ENCODE data around the gene SPTBN4.

DNA sequence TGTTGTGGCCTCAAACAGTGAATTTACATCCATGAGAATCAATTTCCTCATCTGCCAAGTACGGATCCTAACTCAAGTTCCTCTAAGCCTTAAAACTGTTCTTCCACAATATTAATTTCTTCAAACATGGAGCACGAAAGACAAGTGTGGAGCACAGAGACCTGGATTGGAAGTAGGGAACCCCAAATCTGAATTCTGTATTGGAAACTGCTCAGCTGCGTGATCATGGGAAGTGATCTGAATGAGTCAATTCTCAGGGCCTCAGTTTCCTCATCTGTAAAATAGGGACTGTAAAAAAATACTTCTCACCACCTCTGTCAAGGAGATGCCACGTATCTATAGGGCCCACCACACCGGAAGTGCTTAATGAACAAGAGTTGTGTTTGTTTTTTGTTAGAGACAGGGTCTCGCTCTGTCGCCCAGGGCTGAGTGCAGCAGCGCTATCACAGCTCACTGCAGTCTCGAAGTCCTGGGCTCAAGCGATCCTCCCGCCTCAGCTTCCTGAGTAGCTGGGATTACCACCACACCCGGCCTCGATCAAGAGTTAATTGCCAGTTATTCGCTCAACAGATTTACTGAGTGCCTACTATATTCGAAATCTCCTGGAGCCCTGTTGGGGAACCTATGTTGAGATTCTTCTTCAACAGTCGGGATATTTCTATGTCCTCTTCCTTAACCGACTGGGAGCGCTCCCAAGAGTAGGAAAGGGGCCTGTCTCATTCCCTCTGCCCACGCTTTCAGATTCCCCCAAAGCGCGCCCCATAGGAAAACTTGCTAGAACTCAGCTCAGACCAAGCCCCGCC lies 24.3 kb upstream of the SPTBN4 start:
- TF ChIP-seq SPI1 (IDR thresholded peaks at IDR 0.05; ENCODE audit: borderline replicate concordance, low read depth), result no peak
- no peak for TF ChIP-seq POLR2AphosphoS5 (IDR thresholded peaks at IDR 0.05; ENCODE audit: low read depth)
